ENCODE results near the gene PSTPIP1. TPM values are rescaled to one million over a fixed set of nuclear protein-coding genes. Genes with fewer than 3 reads are reported as not detected.

Gene PSTPIP1
- total and polyA plus RNA-seq, 2 of the 4 experiments (the other 2 are of a cell fraction), result 0.36 to 1.1 TPM

- Histone ChIP-seq H2AK9ac (replicated peaks; ENCODE audit: low read depth, low read length, poor library complexity) (no peak overlapping the region), H3K18ac (ENCODE audit: low read depth, low read length) (no peak overlapping the region), H2BK5ac (ENCODE audit: low read depth, low read length, poor library complexity, severe bottlenecking) (no peak overlapping the region), H2BK15ac (ENCODE audit: low read depth, low read length) (no peak overlapping the region), H3K36me3 (ENCODE audit: control insufficient read depth, insufficient read depth, low read length) (no peaks in the 10 kb centered on the region), H3K4me2 (ENCODE audit: low read depth, low read length) (no peak overlapping the region), H4K5ac (ENCODE audit: low read depth, low read length) (no peak overlapping the region), H2AK5ac (ENCODE audit: low read depth, low read length) (no peak overlapping the region), H3K9me1 (ENCODE audit: insufficient read depth, low read length) (0 out of 2 replicates have a peak, but pooled peaks cover 3% of the 10 kb centered on the region), H2BK20ac (ENCODE audit: low read depth, low read length) (no peak overlapping the region), H2AFZ (replicated peaks; ENCODE audit: low read length, poor library complexity) (no peak overlapping the region), H4K20me1 (ENCODE audit: insufficient read depth, low read length) (no peaks in the 10 kb centered on the region), H3K23ac (ENCODE audit: low read depth, low read length) (no peak overlapping the region), H3K27me3 (ENCODE audit: control insufficient read depth, insufficient read depth, low read length) (peaks cover 28% of the 10 kb centered on the region), H4K91ac (ENCODE audit: insufficient read depth, low read depth, low read length) (no peak overlapping the region), H3K9me3 (ENCODE audit: control insufficient read depth, insufficient read depth, low read length) (no peaks in the 10 kb centered on the region), H3K14ac (replicated peaks; ENCODE audit: low read depth, low read length) (no peak overlapping the region), H3K27ac (ENCODE audit: insufficient read depth, low read length) (no peak overlapping the region), H3K79me1 (ENCODE audit: low read depth in 1 of 2, low read length in 2 of 2) (no peaks in the 10 kb centered on the region), H3K56ac (ENCODE audit: extremely low read depth, insufficient read depth, low read length) (no peak overlapping the region), H4K8ac (ENCODE audit: low read depth in 2 of 2, low read length in 2 of 2) (no peak overlapping the region), H3K4ac (ENCODE audit: low read depth, low read length) (no peak overlapping the region), H3K9ac (ENCODE audit: low read depth, low read length) (no peak overlapping the region), H3K4me1 (ENCODE audit: control insufficient read depth, insufficient read depth, low read length) (no peaks in the 10 kb centered on the region; the same call in 1 of the 2 replicates), H3K4me3 (ENCODE audit: insufficient read depth, low read depth, low read length) (no peak overlapping the region), H2BK120ac (ENCODE audit: low read depth, low read length) (no peak overlapping the region)
- dilution Hi-C loops (cut with HindIII; ENCODE audit: low sequenced_read_pairs, unreplicated experiment) (no loop called here), intact Hi-C loops (cut with micrococcal nuclease) (no loop called here), in situ Hi-C loops (cut with MboI; ENCODE audit: low sequenced_read_pairs) (no loop called here)
- TF ChIP-seq RCOR1 (IDR thresholded peaks at IDR 0.05; ENCODE audit: insufficient replicate concordance, low read length) (no peak), POLR2A (IDR thresholded peaks at IDR 0.05; ENCODE audit: low read depth, low read length) (no peak), RAD21 (IDR thresholded peaks at IDR 0.05; ENCODE audit: low read length) (no peak), NFE2L2 (IDR thresholded peaks at IDR 0.05; ENCODE audit: low read depth, low read length) (no peak), BHLHE40 (IDR thresholded peaks at IDR 0.05; ENCODE audit: low read depth, low read length) (no peak), CHD1 (IDR thresholded peaks at IDR 0.05; ENCODE audit: low read depth, low read length) (no peak), FOS (IDR thresholded peaks at IDR 0.05; ENCODE audit: low read depth, low read length) (no peak), CTCF (conservative IDR thresholded peaks at IDR 0.05; ENCODE audit: low read depth, low read length) (no peak), ELK1 (IDR thresholded peaks at IDR 0.05; ENCODE audit: borderline replicate concordance, low read depth, low read length) (no peak), USF2 (IDR thresholded peaks at IDR 0.05; ENCODE audit: low read depth, low read length) (no peak), MAFK (IDR thresholded peaks at IDR 0.05; ENCODE audit: low read depth, low read length) (no peak), RFX5 (IDR thresholded peaks at IDR 0.05; ENCODE audit: low read depth, low read length) (no peak), CEBPB (IDR thresholded peaks at IDR 0.05; ENCODE audit: low read depth, low read length) (no peak), MXI1 (IDR thresholded peaks at IDR 0.05; ENCODE audit: borderline replicate concordance, low read depth, low read length) (no peak), SMC3 (IDR thresholded peaks at IDR 0.05; ENCODE audit: low read depth, low read length) (no peak), MAZ (IDR thresholded peaks at IDR 0.05; ENCODE audit: borderline replicate concordance, low read depth, low read length) (no peak)
- ChIA-PET POLR2A (ENCODE audit: unreplicated experiment) (no interaction called here), CTCF (no interaction called here)
- 76% methylated on average over 4 of the region's 7 CpGs; no CpG with 5 or more reads in 1 of the 2 experiments for WGBS, 2 experiments (ENCODE audit: extremely low coverage in 2 of 2, insufficient read length in 1 of 2)
- ATAC-seq (ENCODE audit: low read depth), result no peak
- no TSS peak for BruUV-seq (replicated peaks)
- no peak for DNase-seq
These were observed 3.9 kb upstream of the PSTPIP1 start for GRCh38 chr15:76991048-76991447.
